GM12873 (cell line): ENCODE data around the gene ALOX5.

Experiments used
- CTCF ChIP-seq: IDR thresholded peaks from 2 replicates; pipeline ENCODE4 v1.5.1; 2012; ENCODE audit warnings: low read depth, mild to moderate bottlenecking, moderate library complexity, low read length, control low read depth; ENCODE audit not compliant: insufficient read depth; ENCODE audit errors: missing control alignments

The ALOX5 gene

GRCh38 chr10:45440511-45441062 is 66.6 kb downstream of the ALOX5 start:
- no peak for TF ChIP-seq CTCF

- no peak for TF ChIP-seq CTCF
These were observed 67.5 kb downstream of the ALOX5 start for GRCh38 chr10:45441239-45442190.

- TF ChIP-seq CTCF: no peak
These were observed 68.2 kb downstream of the ALOX5 start for GRCh38 chr10:45442251-45442650.

- TF ChIP-seq CTCF: no peak
These were observed 68.6 kb downstream of the ALOX5 start for GRCh38 chr10:45442662-45443061.

- TF ChIP-seq CTCF: no peak
These were observed 69.3 kb downstream of the ALOX5 start for GRCh38 chr10:45443101-45444009.

GRCh38 chr10:45444022-45444421 is 70.0 kb downstream of the ALOX5 start:
- no peak for TF ChIP-seq CTCF
